K562 (cell line): ENCODE results near the gene RCE1. TPM values are rescaled to one million over a fixed set of nuclear protein-coding genes. Genes with fewer than 3 reads are reported as not detected.
A peak's percentile ranks its signal among the peaks of the same experiment; 100 is the strongest.

Experiments used
- ATF1 ChIP-seq, 2 experiments: fragments of 450-650 bp in 1 of 2; IDR thresholded peaks; 2 replicates each; pipeline ENCODE4 v1.6.1; 2016; ENCODE audit warnings: missing compliant biosample characterization in 1 of 2, missing genetic modification characterization in 1 of 2
- CCAR2 ChIP-seq: fragments of 200-400 bp; formaldehyde crosslinking; IDR thresholded peaks from 2 replicates; pipeline ENCODE4 v1.6.1; 2017; ENCODE audit warnings: mild to moderate bottlenecking, low read depth, low read length
- CEBPZ ChIP-seq: fragments of 150-350 bp; IDR thresholded peaks from 2 replicates; pipeline ENCODE4 v1.6.1; 2014; ENCODE audit warnings: low read depth, mild to moderate bottlenecking, low read length, borderline replicate concordance
- CHD2 ChIP-seq: IDR thresholded peaks from 2 replicates; pipeline ENCODE4 v1.6.1; 2011; ENCODE audit warnings: low read depth, low read length
- DNMT1 ChIP-seq: fragments of 450-650 bp; IDR thresholded peaks from 2 replicates; pipeline ENCODE4 v1.6.1; 2016; ENCODE audit warnings: antibody characterized with exemption, mild to moderate bottlenecking
- ERF ChIP-seq: fragments of 450-650 bp; formaldehyde crosslinking; IDR thresholded peaks from 2 replicates; pipeline ENCODE4 v1.4.0; 2020; ENCODE audit warnings: mild to moderate bottlenecking, mixed read lengths
- FOXA3 ChIP-seq, 2 experiments: fragments of 450-650 bp in 1 of 2; sonication (generic) in 1 of 2; formaldehyde crosslinking; IDR thresholded peaks in 1 of 2; conservative IDR thresholded peaks in 1 of 2; 2 replicates each; pipeline versions ENCODE4 v1.4.0 to v1.8.0; 2020 to 2022; ENCODE audit warnings: mild to moderate bottlenecking in 2 of 2, missing genetic modification reagents in 1 of 2
- FOXP1 ChIP-seq: sonication (generic); formaldehyde crosslinking; IDR thresholded peaks from 2 replicates; pipeline ENCODE4 v1.8.0; 2022; ENCODE audit warnings: mild to moderate bottlenecking, missing genetic modification reagents
- KAT8 ChIP-seq: fragments of 450-650 bp; IDR thresholded peaks from 2 replicates; pipeline ENCODE4 v1.6.1; 2016; ENCODE audit warnings: low read depth, mild to moderate bottlenecking
- KLF16 ChIP-seq: IDR thresholded peaks from 2 replicates; pipeline ENCODE4 v1.6.1; 2016; ENCODE audit warnings: antibody characterized with exemption
- NFYB ChIP-seq: IDR thresholded peaks from 2 replicates; pipeline ENCODE4 v1.6.1; 2011; ENCODE audit warnings: mild to moderate bottlenecking, moderate library complexity; ENCODE audit not compliant: insufficient read length; ENCODE audit errors: extremely low read depth
- RUNX1 ChIP-seq: sonication (generic); IDR thresholded peaks from 2 replicates; pipeline ENCODE4 v1.6.1; 2016; ENCODE audit warnings: antibody characterized with exemption, low read depth
- SETDB1 ChIP-seq: IDR thresholded peaks from one replicate; pipeline ENCODE4 v1.6.1; 2012; ENCODE audit warnings: low read length, control low read depth, inconsistent platforms
- SNRNP70 ChIP-seq: fragments of 200-400 bp; formaldehyde crosslinking; optimal IDR thresholded peaks from 2 replicates; pipeline ENCODE3; 2017; ENCODE audit warnings: low read depth, low read length
- TCF3 ChIP-seq: sonication (generic); formaldehyde crosslinking; IDR thresholded peaks from 2 replicates; pipeline ENCODE4 v1.4.0; 2020; ENCODE audit warnings: mild to moderate bottlenecking, missing genetic modification reagents
- TGIF2 ChIP-seq: sonication (generic); formaldehyde crosslinking; IDR thresholded peaks from 2 replicates; pipeline ENCODE4 v1.8.1; 2022; ENCODE audit warnings: mild to moderate bottlenecking, missing genetic modification reagents, moderate library complexity
- ZBTB33 ChIP-seq: sonication (generic); formaldehyde crosslinking; IDR thresholded peaks from 2 replicates; pipeline ENCODE4 v1.8.1; 2023; ENCODE audit warnings: mild to moderate bottlenecking, missing genetic modification reagents
- ZEB2 ChIP-seq: fragments of 450-650 bp; IDR thresholded peaks from 2 replicates; pipeline ENCODE4 v1.6.1; 2016
- ZNF384 ChIP-seq: IDR thresholded peaks from 2 replicates; pipeline ENCODE4 v1.6.1; 2012; ENCODE audit warnings: low read depth, low read length, improper control_type of control experiment
- ZNF436 ChIP-seq: fragments of 250-450, 450-650 bp; sonication (Bioruptor Pico); formaldehyde crosslinking; IDR thresholded peaks from 2 replicates; pipeline ENCODE4 v1.7.0; 2020; ENCODE audit warnings: mild to moderate bottlenecking
- polyA plus RNA-seq, 8 experiments: library from polyadenylated mRNA; depleted of rRNA in 4 of 8; stranded (reverse) in 5 of 8; unstranded in 3 of 8; fragments of >200 nt; fragmentation: Nextera tagmentation in 2 of 8; fragmentation: Illumina TruSeq in 1 of 8; extraction: Ambion mirVana in 2 of 8; extraction: Trizol in 1 of 8; gene quantifications; 2 replicates each; pipeline versions ENCODE4 v1.2.1 to v1.2.3, GENCODE V29; 2011 to 2014; ENCODE audit warnings: inconsistent platforms in 1 of 8, missing spikeins in 1 of 8
- total RNA-seq, 7 experiments: library from RNA; depleted of rRNA in 6 of 7; stranded (reverse); fragments of >200 nt in 6 of 7; fragmentation: Illumina TruSeq in 2 of 7; extraction: Trizol in 2 of 7; gene quantifications; 2 replicates each; pipeline versions ENCODE4 v1.2.1 to v1.2.3, GENCODE V29; 2011 to 2021; ENCODE audit warnings: low replicate concordance in 1 of 7

Gene RCE1
- total and polyA plus RNA-seq, 9 of the 15 experiments (the other 6 are each of a cell fraction or from before 2014, with no cell fraction given), result 0.75 to 41.5 (median 15.1) TPM

DNA sequence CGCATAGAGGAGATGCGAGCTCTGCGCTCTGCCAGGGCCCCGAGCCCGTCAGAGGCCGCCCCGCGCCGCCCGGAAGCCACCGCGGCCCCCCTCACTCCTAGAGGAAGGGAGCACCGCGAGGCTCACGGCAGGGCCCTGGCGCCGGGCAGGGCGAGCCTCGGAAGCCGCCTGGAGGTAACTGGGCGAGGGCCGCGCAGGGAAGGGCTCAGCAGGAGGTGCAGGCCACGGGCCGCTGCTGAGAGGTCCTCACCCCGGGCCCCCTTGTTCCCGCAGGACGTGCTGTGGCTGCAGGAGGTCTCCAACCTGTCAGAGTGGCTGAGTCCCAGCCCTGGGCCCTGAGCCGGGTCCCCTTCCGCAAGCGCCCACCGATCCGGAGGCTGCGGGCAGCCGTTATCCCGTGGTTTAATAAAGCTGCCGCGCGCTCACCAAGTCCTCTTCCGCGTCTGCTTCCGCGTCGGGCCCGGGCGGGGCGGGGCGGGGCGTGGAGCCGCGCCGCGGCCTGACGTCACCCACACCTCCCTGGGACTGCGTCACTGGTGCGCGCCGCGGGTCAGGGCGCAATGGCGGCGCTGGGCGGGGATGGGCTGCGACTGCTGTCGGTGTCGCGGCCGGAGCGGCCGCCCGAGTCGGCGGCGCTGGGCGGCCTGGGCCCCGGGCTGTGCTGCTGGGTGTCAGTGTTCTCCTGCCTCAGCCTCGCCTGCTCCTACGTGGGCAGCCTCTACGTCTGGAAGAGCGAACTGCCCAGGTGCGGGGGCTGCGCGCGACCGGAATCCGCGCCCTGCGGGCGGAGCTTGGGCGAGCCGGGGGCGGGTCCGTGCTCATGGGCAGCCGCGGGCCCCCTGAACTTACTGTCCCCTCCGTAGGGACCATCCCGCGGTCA is at the start of gene RCE1 (continued):
- TF ChIP-seq CEBPZ (no peak), RUNX1 (no peak), KLF16 (no peak), SETDB1 (no peak), TGIF2 (CRISPR knock-in tag) (no peak), KAT8 (no peak), ZNF436 (CRISPR knock-in tag) (no peak), ZEB2 (no peak), CHD2 (no peak), CCAR2 (no peak), FOXP1 (peak; percentile 84), NFYB (no peak), TCF3 (CRISPR knock-in tag) (peak; percentile 25; the same call in 1 of the 2 replicates), DNMT1 (no peak), FOXA3 (CRISPR knock-in tag; conservative IDR thresholded peaks at IDR 0.05 in 1 of 2, IDR thresholded peaks at IDR 0.05 in 1 of 2) (no peak), ERF (CRISPR knock-in tag) (no peak), ZNF384 (no peak), ATF1 (CRISPR knock-in tag; IDR thresholded peaks at IDR 0.05) (peak; percentile 92), ATF1 (tag; IDR thresholded peaks at IDR 0.05) (peak; percentile 99), ZBTB33 (no peak), SNRNP70 (no peak)
